Body of pancreas (tissue), 4 donors: ENCODE results near the gene LRIT3. TPM values are rescaled to one million over a fixed set of nuclear protein-coding genes. Genes with fewer than 3 reads are reported as not detected.

Experiments used
- ATAC-seq: fragments of 150-250 bp; one replicate; pipeline ENCODE4 v1.9.1; 2016
- DNase-seq, 4 donors: peaks; one replicate each; pipeline ENCODE4 v3.0.0-alpha.2; 2019
- H3K27ac ChIP-seq, 4 donors: fragments of 200-600 bp; sonication (generic); 1 replicate in 3 of 4; 2 replicates in 1 of 4; pipeline versions ENCODE4 v1.5.1 to v1.6.1; 2016 to 2019; ENCODE audit warnings: mild to moderate bottlenecking in 1 of 4, mixed read lengths in 1 of 4, moderate library complexity in 1 of 4
- H3K27me3 ChIP-seq, 2 donors: fragments of 200-600 bp; sonication (generic); one replicate each; pipeline ENCODE4 v1.6.0; 2016; ENCODE audit warnings: mild to moderate bottlenecking in 1 of 2
- H3K36me3 ChIP-seq, 2 donors: fragments of 200-600 bp; sonication (generic); replicated peaks in 1 of 2; 2 replicates each; pipeline ENCODE4 v1.5.1; 2016; ENCODE audit warnings: low read depth in 2 of 2; ENCODE audit not compliant: insufficient read depth in 1 of 2
- H3K4me1 ChIP-seq: fragments of 200-600 bp; sonication (generic); one replicate; pipeline ENCODE4 v1.6.0; 2016
- H3K4me3 ChIP-seq, 2 donors: fragments of 200-600 bp; sonication (generic); 1 replicate in 1 of 2; 2 replicates in 1 of 2; pipeline ENCODE4 v1.5.1; 2016 to 2019
- H3K9me3 ChIP-seq, 3 donors: fragments of 200-600 bp; sonication (generic); 1 replicate in 2 of 3; 2 replicates in 1 of 3; pipeline ENCODE4 v1.5.1; 2016
- CTCF ChIP-seq, 7 experiments: fragments of 450-650 bp in 4 of 7; fragments of 200-600 bp in 3 of 7; sonication (generic) in 3 of 7; IDR thresholded peaks; one replicate each; pipeline ENCODE4 v1.5.1; 2016 to 2019; ENCODE audit warnings: antibody characterized with exemption in 7 of 7
- POLR2A ChIP-seq, 3 donors: fragments of 450-650 bp; IDR thresholded peaks; one replicate each; pipeline ENCODE4 v1.6.1; 2016; ENCODE audit warnings: antibody characterized with exemption in 3 of 3, mild to moderate bottlenecking in 2 of 3
- WGBS, 2 donors: methylation state at CpG; one replicate each; pipeline ENCODE4 v1.1.5; 2017; 5-methylcytosine and 5-hydroxymethylcytosine counted together
- intact Hi-C: fragments of 100-400 bp; cut with DNase I; formaldehyde crosslinking; loops from one replicate; pipeline ENCODE4 v1.15.1; 2023
- total RNA-seq, 2 donors: library from RNA; depleted of rRNA; stranded (reverse); fragments of >200 nt; gene quantifications; one replicate each; pipeline ENCODE4 v1.1.0, GENCODE V29; 2016

LRIT3 gene, protein sequence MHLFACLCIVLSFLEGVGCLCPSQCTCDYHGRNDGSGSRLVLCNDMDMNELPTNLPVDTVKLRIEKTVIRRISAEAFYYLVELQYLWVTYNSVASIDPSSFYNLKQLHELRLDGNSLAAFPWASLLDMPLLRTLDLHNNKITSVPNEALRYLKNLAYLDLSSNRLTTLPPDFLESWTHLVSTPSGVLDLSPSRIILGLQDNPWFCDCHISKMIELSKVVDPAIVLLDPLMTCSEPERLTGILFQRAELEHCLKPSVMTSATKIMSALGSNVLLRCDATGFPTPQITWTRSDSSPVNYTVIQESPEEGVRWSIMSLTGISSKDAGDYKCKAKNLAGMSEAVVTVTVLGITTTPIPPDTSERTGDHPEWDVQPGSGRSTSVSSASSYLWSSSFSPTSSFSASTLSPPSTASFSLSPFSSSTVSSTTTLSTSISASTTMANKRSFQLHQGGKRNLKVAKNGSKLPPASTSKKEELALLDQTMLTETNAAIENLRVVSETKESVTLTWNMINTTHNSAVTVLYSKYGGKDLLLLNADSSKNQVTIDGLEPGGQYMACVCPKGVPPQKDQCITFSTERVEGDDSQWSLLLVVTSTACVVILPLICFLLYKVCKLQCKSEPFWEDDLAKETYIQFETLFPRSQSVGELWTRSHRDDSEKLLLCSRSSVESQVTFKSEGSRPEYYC
- under 1 TPM in 1 of 2 donors, not detected in 1; 0.26 TPM for total RNA-seq

DNA sequence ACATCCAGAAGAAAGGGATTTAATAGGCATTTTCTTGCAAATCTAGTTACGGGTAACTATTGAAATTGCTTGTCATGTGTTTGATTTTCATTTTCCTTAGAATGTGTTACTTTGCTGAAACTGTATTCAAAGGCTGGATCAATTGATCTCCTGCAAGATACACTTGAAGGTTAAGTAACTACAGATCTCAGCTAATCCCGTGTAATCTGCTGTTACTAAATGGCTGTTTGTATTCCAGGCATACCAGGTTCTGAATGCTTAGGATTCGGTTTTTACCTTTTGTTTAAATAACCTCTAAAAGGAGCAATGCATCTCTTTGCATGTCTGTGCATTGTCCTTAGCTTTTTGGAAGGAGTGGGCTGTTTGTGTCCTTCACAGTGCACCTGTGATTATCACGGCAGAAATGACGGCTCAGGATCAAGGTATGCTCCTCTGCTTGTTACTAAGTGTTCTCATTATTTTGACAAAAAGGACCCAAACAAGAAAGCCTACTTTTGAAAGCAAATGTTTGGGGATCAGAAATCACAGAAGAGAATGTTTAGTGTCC is at the start of gene LRIT3:
Gene LRIT3 (plus strand): TSS at position 212 of the 547 bp plus-strand sequence. CDS start 95 bp downstream, at position 307.
- Histone ChIP-seq H3K4me3 (no peak within 1 kb of the TSS), H3K36me3 (no peaks in the 10 kb centered on the region), H3K9me3 (no peaks in the 10 kb centered on the region), H3K27ac (peak within 1 kb of the TSS in 3 of 4 donors; percentile 7 to 47 (median 23)), H3K4me1 (peaks cover 42% of the 10 kb centered on the region), H3K27me3 (no peaks in the 10 kb centered on the region)
- no peak for TF ChIP-seq CTCF (IDR thresholded peaks at IDR 0.05)
- no peak for TF ChIP-seq POLR2A (IDR thresholded peaks at IDR 0.05)
- 14 to 22% methylated on average over 5 of the region's 5 CpGs for WGBS, 2 donors
- no peak for DNase-seq
- ATAC-seq = peak; percentile 10
- intact Hi-C loops = no loop called here

DNA sequence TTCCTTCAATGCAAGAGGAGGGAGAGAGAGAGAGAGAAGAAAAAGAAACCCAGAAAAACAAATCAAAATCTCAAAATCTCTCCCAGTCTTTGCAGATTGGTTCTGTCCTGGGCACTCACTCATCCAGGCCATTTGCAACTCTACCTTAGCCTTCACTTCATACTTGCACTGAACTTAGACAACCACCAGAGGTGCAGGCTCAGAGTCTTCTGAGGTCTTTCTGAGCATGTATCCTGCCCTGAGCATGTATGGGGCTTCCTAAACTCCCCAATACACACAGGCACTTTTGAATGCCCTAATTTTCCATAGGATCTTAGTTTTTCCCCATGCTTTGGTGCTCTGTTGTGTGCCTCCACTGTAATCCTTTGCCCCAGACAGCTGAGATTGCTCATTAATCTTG is 49.0 kb upstream of the LRIT3 start:
- no peak for DNase-seq
- Histone ChIP-seq H3K27me3 (no peaks in the 10 kb centered on the region), H3K36me3 (no peaks in the 10 kb centered on the region), H3K9me3 (no peaks in the 10 kb centered on the region), H3K4me1 (peaks cover 18% of the 10 kb centered on the region), H3K27ac (no peak overlapping the region), H3K4me3 (no peak overlapping the region)
- no peak for ATAC-seq
- intact Hi-C loops = no loop called here
- TF ChIP-seq CTCF (IDR thresholded peaks at IDR 0.05) (no peak), POLR2A (IDR thresholded peaks at IDR 0.05) (no peak)

GRCh38 chr4:109801099-109801789 is 46.7 kb upstream of the LRIT3 start:
- DNase-seq (no peak), ATAC-seq (no peak)
- TF ChIP-seq CTCF (IDR thresholded peaks at IDR 0.05) (no peak), POLR2A (IDR thresholded peaks at IDR 0.05) (no peak)
- Histone ChIP-seq H3K27ac (peak overlapping the region in 3 of 4 donors; percentile 4 to 80 (median 44)), H3K36me3 (no peaks in the 10 kb centered on the region), H3K4me3 (no peak overlapping the region), H3K27me3 (no peaks in the 10 kb centered on the region), H3K9me3 (no peaks in the 10 kb centered on the region), H3K4me1 (peaks cover 18% of the 10 kb centered on the region)
- 39% methylated on average over 4 of the region's 4 CpGs for WGBS, 2 donors
- intact Hi-C loops = loop anchor here (10.0 kb wide), 1 partner anchor 96 kb away; the partner anchor contains the start of gene CASP6

DNA sequence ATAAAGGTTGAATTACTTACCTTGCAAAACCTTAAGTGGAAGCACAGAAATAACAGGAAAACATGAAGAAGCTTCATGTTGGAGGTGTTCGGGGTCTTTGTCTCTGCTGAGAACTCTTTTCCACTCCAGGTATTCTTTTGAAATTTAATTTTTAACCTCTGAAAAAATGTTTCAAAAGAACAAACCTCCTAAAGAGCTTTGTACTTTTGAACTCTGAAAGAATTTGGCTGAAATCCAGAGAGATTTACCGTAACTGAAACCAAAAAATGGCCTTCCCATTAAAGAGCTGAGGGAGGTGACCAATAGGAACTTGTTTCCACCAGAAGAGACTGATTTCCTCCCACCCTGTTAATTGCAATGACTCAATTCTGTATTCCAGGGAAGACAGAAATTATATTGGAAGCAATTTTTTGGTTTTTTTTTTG is 46.0 kb upstream of the LRIT3 start, which contains the start of gene CFI:
Gene CFI (minus strand): TSS at position 105 of the 425 bp plus-strand sequence. CDS start 28 bp downstream, at position 77.
- Histone ChIP-seq H3K27ac (peak within 1 kb of the TSS in 3 of 4 donors; percentile 4 to 80 (median 44)), H3K9me3 (no peaks in the 10 kb centered on the region), H3K36me3 (no peaks in the 10 kb centered on the region), H3K4me3 (no peak within 1 kb of the TSS), H3K4me1 (peaks cover 18% of the 10 kb centered on the region), H3K27me3 (no peaks in the 10 kb centered on the region)
- TF ChIP-seq CTCF (IDR thresholded peaks at IDR 0.05) (no peak), POLR2A (IDR thresholded peaks at IDR 0.05) (no peak)
- DNase-seq (peak in 1 of 4 donors; percentile 37), ATAC-seq (peak; percentile 83)
- 18 to 19% methylated on average over 2 of the region's 2 CpGs for WGBS, 2 donors
- intact Hi-C loops = loop anchor here (10.0 kb wide), 1 partner anchor 97 kb away; the partner anchor contains the start of gene CASP6
